HG03060 (cell line): ENCODE measurements around the gene TSEN54.

Source experiments
- ATAC-seq: cut with Tn5 transposase; IDR thresholded peaks from one replicate; pipeline ENCODE4 v1.9.1; 2021; ENCODE audit warnings: low read depth, moderate number of reproducible peaks; ENCODE audit not compliant: unreplicated experiment

The TSEN54 gene

GRCh38 chr17:75536366-75536765 lies 20.0 kb downstream of the TSEN54 start:
- no peak for ATAC-seq

- no peak for ATAC-seq
Measured at GRCh38 chr17:75539967-75540729, 23.8 kb downstream of the TSEN54 start.

GRCh38 chr17:75540923-75541503 lies 24.7 kb downstream of the TSEN54 start:
- ATAC-seq: no peak

GRCh38 chr17:75542229-75542628 lies 25.9 kb downstream of the TSEN54 start:
- no peak for ATAC-seq

GRCh38 chr17:75542728-75543336 lies 26.5 kb downstream of the TSEN54 start:
- ATAC-seq: no peak

GRCh38 chr17:75544250-75544649 lies 27.9 kb downstream of the TSEN54 start:
- no peak for ATAC-seq

- no peak for ATAC-seq
Measured at GRCh38 chr17:75546181-75546580, 29.9 kb downstream of the TSEN54 start.

GRCh38 chr17:75547091-75547490 lies 30.8 kb downstream of the TSEN54 start:
- ATAC-seq: no peak

GRCh38 chr17:75548813-75549212 lies 32.5 kb downstream of the TSEN54 start:
- ATAC-seq: no peak

GRCh38 chr17:75549246-75550138 lies 33.2 kb downstream of the TSEN54 start:
- no peak for ATAC-seq

DNA sequence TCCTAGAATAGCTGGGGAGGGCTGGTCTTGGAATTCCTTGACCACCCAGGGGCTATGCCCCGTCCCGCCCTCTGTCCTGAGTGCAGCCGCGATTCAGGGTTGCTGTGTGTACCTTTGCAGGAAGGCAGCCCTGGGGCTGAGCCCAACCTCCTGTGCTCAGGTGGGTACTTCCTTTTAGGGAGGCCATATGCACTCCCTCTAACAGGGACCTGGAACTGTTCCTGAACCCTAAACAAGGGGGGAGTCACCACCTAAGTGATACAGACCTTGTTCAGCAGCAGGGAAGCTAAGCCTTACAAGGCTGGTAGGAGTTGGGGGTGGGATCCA lies 33.8 kb downstream of the TSEN54 start:
- no peak for ATAC-seq

- ATAC-seq: no peak
Measured at GRCh38 chr17:75551266-75551665, 34.9 kb downstream of the TSEN54 start.

DNA sequence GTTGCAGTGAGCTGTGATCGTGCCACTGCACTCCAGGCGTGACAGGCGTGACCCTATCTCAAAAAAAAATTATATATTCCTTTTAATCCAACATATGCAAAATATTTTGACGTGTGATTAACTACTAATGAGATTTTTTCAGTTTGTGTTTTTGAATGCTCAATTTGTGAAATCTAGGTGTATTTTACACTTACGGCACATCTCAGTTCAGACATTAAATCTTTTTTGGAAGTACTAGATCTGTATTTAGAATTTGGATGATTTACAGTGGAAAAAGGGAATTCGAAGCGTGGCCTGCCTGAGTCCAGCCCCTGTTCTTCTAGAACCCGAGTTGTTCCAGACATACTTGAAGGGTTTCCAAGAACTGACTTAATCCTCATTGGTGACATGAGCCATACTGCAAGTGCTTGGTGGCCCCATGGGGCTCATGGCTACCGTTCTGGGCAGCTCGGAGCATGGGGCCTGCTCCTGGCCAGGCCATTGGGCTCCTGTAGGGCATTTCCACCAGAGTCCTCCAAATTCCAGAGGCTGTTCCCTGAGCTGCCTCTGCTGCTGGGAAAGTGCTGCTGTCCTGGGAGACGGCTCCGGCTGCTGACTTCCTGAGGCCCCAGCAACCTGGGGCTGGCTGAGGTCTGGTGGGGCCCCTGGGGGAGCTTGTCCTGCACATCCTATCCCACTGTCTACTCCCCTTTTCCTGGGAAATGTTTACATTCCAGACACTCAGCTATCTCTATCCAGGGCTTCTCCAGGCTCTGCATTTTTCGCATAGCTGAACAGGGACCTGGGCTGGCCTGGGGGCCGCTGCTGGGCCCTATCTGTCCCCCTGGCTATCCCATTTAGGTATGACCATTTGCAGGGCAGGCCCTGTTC lies 36.3 kb downstream of the TSEN54 start:
- ATAC-seq: no peak

DNA sequence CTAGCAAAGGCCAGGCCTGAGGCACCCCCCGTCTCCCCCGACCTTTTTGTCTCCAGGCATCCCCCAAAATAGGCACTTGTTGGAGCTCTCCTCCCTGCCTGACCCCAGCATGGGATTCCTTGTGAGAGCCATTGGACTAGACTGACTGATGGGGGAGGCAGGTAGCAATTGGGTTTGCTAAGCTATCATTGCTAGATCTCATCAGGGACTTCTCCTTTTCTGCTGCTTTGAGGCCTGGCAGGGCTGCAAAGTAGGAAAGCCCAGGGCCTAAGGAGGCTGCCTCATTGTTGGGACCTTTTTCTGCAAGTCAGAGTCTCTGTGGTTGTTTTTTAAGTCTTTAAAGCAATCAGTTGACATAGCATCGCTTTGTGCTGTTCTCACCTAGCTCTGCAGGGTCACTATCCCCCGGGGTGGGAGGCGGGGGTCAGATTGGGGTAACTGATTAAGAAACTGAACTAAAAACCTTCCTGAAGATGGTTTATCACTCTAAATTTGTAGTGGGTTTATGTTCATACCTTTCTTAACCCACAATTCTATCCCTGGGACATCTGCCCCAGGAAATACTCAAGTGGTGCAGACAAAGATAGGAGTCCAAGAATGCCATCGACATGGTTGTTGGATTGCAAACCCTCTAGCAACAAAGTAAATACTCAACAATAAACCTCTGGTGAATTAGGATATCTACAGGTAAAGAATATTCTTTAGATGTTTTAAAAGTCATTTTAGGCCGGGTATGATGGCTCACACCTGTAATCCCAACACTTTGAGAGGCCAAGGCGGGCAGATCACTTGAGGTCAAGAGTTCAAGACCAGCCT lies 37.2 kb downstream of the TSEN54 start:
- ATAC-seq: no peak

GRCh38 chr17:75555679-75556153 lies 39.4 kb downstream of the TSEN54 start:
- ATAC-seq: no peak

DNA sequence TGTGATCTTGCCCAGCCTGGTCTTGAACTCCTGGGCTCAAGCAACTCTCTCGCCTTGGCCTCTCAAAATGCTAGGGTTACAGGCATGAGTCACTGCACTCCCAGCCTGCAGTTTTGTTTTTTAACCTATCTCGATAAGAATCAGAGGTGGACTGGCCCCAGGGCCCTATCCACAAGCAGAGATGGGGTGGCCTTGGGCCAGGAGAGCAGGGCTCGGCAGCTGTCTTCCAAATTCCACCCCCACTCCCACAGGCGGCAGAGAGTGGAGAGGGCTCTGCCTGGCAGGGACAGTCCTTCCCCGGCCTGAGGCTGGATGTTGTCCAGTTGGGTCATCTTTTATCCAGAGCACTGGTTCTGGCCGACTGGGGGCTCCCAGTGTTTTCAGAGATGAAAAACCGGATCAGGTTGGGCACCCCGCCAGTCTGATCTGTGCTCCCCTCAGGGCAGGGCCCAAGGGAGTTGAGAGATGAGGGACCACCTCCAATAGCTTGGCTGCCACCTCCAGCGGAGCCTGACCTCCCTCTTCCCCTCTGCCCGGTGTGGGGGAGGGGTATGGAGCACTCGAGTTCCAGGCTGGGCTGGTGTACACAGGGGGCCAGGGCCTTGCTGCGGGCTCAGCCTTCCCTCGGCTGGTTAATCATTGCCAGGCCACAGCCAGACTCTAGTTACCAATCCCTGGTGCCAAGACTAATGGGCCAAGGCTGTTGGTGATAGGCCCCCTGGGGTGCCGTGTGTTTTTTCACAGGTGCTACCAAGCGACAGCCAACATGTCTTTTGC lies 40.9 kb downstream of the TSEN54 start:
- ATAC-seq: no peak

DNA sequence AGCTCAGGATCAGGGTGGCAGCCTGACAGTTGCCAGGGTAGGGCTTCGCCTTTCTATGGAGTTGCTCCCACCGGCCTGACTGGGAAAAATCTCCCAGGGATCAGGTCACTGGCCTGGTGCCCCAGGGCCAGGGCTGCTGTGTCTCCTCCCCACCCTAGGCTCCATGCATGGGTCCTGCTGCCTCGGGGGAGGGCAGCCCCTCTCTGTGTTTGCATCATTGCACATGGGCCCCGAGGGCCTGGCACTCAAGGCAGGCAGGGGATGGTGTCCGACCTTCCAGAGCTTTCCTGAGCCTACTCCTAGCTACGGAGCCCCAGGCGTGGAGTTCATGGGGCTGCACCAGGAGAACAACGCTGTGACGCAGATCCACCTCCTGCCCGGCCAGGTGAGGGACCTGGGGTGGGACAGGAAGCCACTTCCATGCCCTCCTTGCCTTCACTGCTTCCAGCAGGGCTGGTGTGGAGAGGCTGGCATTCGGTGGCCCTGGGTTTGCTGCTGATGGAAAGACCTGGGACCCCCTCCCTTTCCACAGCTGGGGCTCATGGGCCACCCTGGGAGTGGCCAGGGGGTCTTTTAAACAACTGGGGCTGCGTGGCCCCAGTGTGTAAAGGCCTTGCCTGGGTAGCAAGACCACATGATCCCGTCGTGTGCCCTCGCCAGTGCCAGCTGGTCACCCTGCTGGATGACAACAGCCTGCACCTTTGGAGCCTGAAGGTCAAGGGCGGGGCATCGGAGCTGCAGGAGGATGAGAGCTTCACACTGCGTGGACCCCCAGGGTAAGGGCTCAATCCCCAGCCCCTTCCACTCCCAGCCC lies 41.7 kb downstream of the TSEN54 start:
- ATAC-seq: no peak
